A549 (cell line): ENCODE data around the gene PLEKHM2. TPM values are rescaled to one million over a fixed set of nuclear protein-coding genes. Genes with fewer than 3 reads are reported as not detected.

Experiments
- ATAC-seq, 2 experiments: fragments of 200-7000 bp in 1 of 2; fragments of >200 bp in 1 of 2; cut with Nextera tagmentation in 1 of 2; cut with Tn5 transposase in 1 of 2; 3 replicates each; pipeline versions ENCODE4 v1.8.0 to v1.9.1; 2018 to 2020; ENCODE audit warnings: mild to moderate bottlenecking in 1 of 2, moderate library complexity in 1 of 2
- CTCF ChIA-PET: fragments of 300-600 bp; sonication (Branson Sonifier 250); formaldehyde crosslinking; extraction: SDS; loops from one replicate; lab custom pipeline; 2021; ENCODE audit warnings: antibody characterized with exemption, inconsistent platforms; lab: Yijun Ruan, JAX
- POLR2A ChIA-PET: fragments of 350-600 bp; formaldehyde crosslinking; extraction: SDS; loops from one replicate; lab custom pipeline; 2021; ENCODE audit warnings: antibody characterized with exemption, inconsistent platforms; lab: Yijun Ruan, JAX
- DNase-seq, 2 experiments: peaks; one replicate each; pipeline versions ENCODE4 v3.0.0 to v3.0.0-alpha.2; 2011 to 2016; ENCODE audit warnings: low read depth in 1 of 2, low spot score in 1 of 2
- FAIRE-seq: peaks from 2 replicates; lab custom pipeline; 2011; peaks lifted over from hg19 to GRCh38; lab: Jason Lieb, UNC
- H3K27ac ChIP-seq, 2 experiments: fragments of >200 bp; sonication (Bioruptor Twin); formaldehyde crosslinking; 3 replicates each; pipeline ENCODE4 v1.5.1; 2016 to 2017
- H3K4me1 ChIP-seq: fragments of >200 bp; sonication (Bioruptor Twin); formaldehyde crosslinking; 3 replicates; pipeline ENCODE4 v1.6.1; 2016
- H3K4me2 ChIP-seq: fragments of >200 bp; sonication (Bioruptor Twin); formaldehyde crosslinking; 3 replicates; pipeline ENCODE4 v1.6.1; 2016
- H3K4me3 ChIP-seq: fragments of >200 bp; sonication (Bioruptor Twin); formaldehyde crosslinking; 3 replicates; pipeline ENCODE4 v1.5.1; 2016
- H3K9me3 ChIP-seq: fragments of >200 bp; sonication (Bioruptor Twin); formaldehyde crosslinking; 3 replicates; pipeline ENCODE4 v1.6.1; 2016
- CBX2 ChIP-seq: fragments of 200-600 bp; sonication (generic); IDR thresholded peaks from 2 replicates; pipeline ENCODE4 v1.6.1; 2016; ENCODE audit warnings: low read depth, mild to moderate bottlenecking, borderline replicate concordance
- CHD2 ChIP-seq: fragments of 150-350 bp; IDR thresholded peaks from 2 replicates; pipeline ENCODE4 v1.6.1; 2014; ENCODE audit warnings: low read length; ENCODE audit not compliant: partially characterized antibody
- ELK1 ChIP-seq: fragments of 150-350 bp; IDR thresholded peaks from 2 replicates; pipeline ENCODE4 v1.6.1; 2014; ENCODE audit warnings: low read depth, mild to moderate bottlenecking, low read length
- ESRRA ChIP-seq: fragments of 150-350 bp; IDR thresholded peaks from 2 replicates; pipeline ENCODE4 v1.6.1; 2014; ENCODE audit warnings: mild to moderate bottlenecking, low read length, borderline replicate concordance
- HEYL ChIP-seq: fragments of 250-450 bp; sonication (Bioruptor Pico); IDR thresholded peaks from 2 replicates; pipeline ENCODE4 v1.8.0; 2021; ENCODE audit warnings: mild to moderate bottlenecking, moderate library complexity
- HOXB13 ChIP-seq: fragments of 250-450 bp; sonication (Bioruptor Pico); IDR thresholded peaks from 2 replicates; pipeline ENCODE4 v1.5.0; 2020; ENCODE audit warnings: low read depth, mild to moderate bottlenecking, moderate library complexity
- HOXB5 ChIP-seq: fragments of 250-450 bp; sonication (Bioruptor Pico); IDR thresholded peaks from 2 replicates; pipeline ENCODE4 v1.5.0; 2020; ENCODE audit warnings: mild to moderate bottlenecking, moderate library complexity
- MAZ ChIP-seq: fragments of 150-350 bp; IDR thresholded peaks from 2 replicates; pipeline ENCODE4 v1.6.1; 2014; ENCODE audit warnings: antibody characterized with exemption, low read depth, low read length, borderline replicate concordance
- MYC ChIP-seq: IDR thresholded peaks from 2 replicates; pipeline ENCODE4 v1.6.1; 2012; ENCODE audit warnings: mild to moderate bottlenecking, inconsistent platforms, low read length, improper control_type of control experiment, borderline replicate concordance
- PBX3 ChIP-seq: IDR thresholded peaks from 2 replicates; pipeline ENCODE4 v1.6.1; 2012
- POLR2A ChIP-seq: IDR thresholded peaks from 2 replicates; pipeline ENCODE4 v1.6.1; 2012; ENCODE audit warnings: mild to moderate bottlenecking, low read length
- POLR2AphosphoS2 ChIP-seq: conservative IDR thresholded peaks from 2 replicates; pipeline ENCODE4 v1.6.1; 2012; ENCODE audit warnings: low read length, improper control_type of control experiment, inconsistent platforms
- RARB ChIP-seq: fragments of 250-450 bp; sonication (Bioruptor Pico); IDR thresholded peaks from 2 replicates; pipeline ENCODE4 v1.8.0; 2021; ENCODE audit warnings: mild to moderate bottlenecking, moderate library complexity
- RCOR1 ChIP-seq: fragments of 150-350 bp; IDR thresholded peaks from 2 replicates; pipeline ENCODE4 v1.6.1; 2014; ENCODE audit warnings: antibody characterized with exemption, low read length, low read depth
- RFX5 ChIP-seq: fragments of 450-650 bp; IDR thresholded peaks from 2 replicates; pipeline ENCODE4 v1.7.1; 2014; ENCODE audit warnings: antibody characterized with exemption, mild to moderate bottlenecking, moderate library complexity
- SREBF2 ChIP-seq: fragments of 450-650 bp; IDR thresholded peaks from 2 replicates; pipeline ENCODE4 v1.6.1; 2014; ENCODE audit warnings: mild to moderate bottlenecking, moderate library complexity
- TFCP2L1 ChIP-seq: fragments of 250-450 bp; sonication (Bioruptor Pico); IDR thresholded peaks from 2 replicates; pipeline ENCODE4 v1.5.0; 2021; ENCODE audit warnings: mild to moderate bottlenecking
- TP53 ChIP-seq: fragments of 250-450 bp; sonication (Bioruptor Pico); IDR thresholded peaks from 2 replicates; pipeline ENCODE4 v1.5.0; 2021; ENCODE audit warnings: mild to moderate bottlenecking, moderate library complexity
- USF2 ChIP-seq: fragments of 450-650 bp; IDR thresholded peaks from 2 replicates; pipeline ENCODE4 v1.6.1; 2014; ENCODE audit warnings: antibody characterized with exemption
- WGBS: methylation state at CpG from one replicate; pipeline ENCODE4 v1.1.6; 2017; ENCODE audit errors: missing lambda C conversion rate; 5-methylcytosine and 5-hydroxymethylcytosine counted together
- polyA plus RNA-seq, 4 experiments: library from polyadenylated mRNA; depleted of rRNA in 3 of 4; stranded (reverse); fragments of >200 nt; fragmentation: RNase III in 1 of 4; extraction: RNeasy Plus Mini Kit Qiagen cat#74134 plus additional on column Dnase treatment in 1 of 4; gene quantifications; 2 replicates in 3 of 4; 3 replicates in 1 of 4; pipeline ENCODE4 v1.2.3, GENCODE V29; 2011 to 2017
- TF ChIP-seq, protein P1 (sequence below): fragments of 250-450 bp; sonication (Bioruptor Pico); IDR thresholded peaks from 2 replicates; pipeline ENCODE4 v1.5.0; 2020; ENCODE audit warnings: low read depth, mild to moderate bottlenecking, moderate library complexity

Gene PLEKHM2
- polyA plus RNA-seq, 2 of the 4 experiments (the other 2 are of a cell fraction) = 14.7 to 21.5 TPM

DNA sequence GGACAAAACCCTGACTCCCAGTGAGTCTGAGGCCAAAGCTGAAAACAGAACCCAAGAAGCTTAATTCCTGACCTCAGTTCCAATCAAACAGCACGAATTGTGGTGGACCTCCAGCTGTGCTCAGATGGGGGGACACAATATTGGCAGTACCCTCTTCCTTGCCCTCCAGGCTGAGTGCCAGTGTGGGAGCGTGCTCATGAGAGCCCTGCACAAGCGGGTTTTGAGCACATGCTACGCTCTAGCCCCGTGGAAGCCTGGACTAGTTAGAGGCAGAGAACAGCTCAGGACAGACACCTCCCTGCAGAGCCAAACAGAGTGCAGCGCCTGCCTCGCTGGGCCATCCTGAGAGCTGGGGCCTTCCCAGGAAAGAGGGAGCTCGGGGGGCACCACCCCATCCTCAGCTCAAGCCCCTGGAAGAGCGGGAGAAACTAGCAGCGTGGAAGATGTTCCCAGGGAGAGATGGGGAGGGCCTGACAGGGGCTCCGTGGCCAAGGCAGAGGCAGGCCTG lies 49.2 kb downstream of the PLEKHM2 start:
- ChIA-PET CTCF (interaction anchor here (1.3 kb wide), 1 partner anchor 8 kb away, joined by 4 read pairs; no protein-coding TSS in a partner anchor), POLR2A (no interaction called here)
- FAIRE-seq (no peak), DNase-seq (no peak), ATAC-seq (no peak)
- Histone ChIP-seq H3K4me1 (no peaks in the 10 kb centered on the region), H3K4me2 (no peak overlapping the region), H3K9me3 (no peaks in the 10 kb centered on the region), H3K4me3 (no peak overlapping the region), H3K27ac (no peak overlapping the region)
- 83% methylated on average over 4 of the region's 11 CpGs for WGBS
- TF ChIP-seq SREBF2 (no peak), MAZ (no peak)
- TF ChIP-seq, protein P1, sequence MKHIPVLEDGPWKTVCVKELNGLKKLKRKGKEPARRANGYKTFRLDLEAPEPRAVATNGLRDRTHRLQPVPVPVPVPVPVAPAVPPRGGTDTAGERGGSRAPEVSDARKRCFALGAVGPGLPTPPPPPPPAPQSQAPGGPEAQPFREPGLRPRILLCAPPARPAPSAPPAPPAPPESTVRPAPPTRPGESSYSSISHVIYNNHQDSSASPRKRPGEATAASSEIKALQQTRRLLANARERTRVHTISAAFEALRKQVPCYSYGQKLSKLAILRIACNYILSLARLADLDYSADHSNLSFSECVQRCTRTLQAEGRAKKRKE (CRISPR knock-in tag) = no peak

- no peak for DNase-seq
- no peak for ATAC-seq
- Histone ChIP-seq H3K4me1 (no peaks in the 10 kb centered on the region), H3K4me2 (no peak overlapping the region), H3K9me3 (no peaks in the 10 kb centered on the region), H3K4me3 (no peak overlapping the region), H3K27ac (no peak overlapping the region)
- TF ChIP-seq CBX2 (no peak), HEYL (CRISPR knock-in tag) (no peak), POLR2AphosphoS2 (no peak), USF2 (no peak), CHD2 (no peak), HOXB13 (CRISPR knock-in tag) (no peak), RCOR1 (no peak)
- 97% methylated on average over 5 of the region's 27 CpGs for WGBS
- CTCF ChIA-PET = interaction anchor here (1.3 kb wide), 1 partner anchor 8 kb away, joined by 4 read pairs; no protein-coding TSS in a partner anchor
- POLR2A ChIA-PET = no interaction called here
- no peak for FAIRE-seq
Observed at GRCh38 chr1:15733726-15734226, 49.7 kb downstream of the PLEKHM2 start.

- Histone ChIP-seq H3K4me2 (no peak overlapping the region), H3K9me3 (no peaks in the 10 kb centered on the region), H3K4me3 (no peak overlapping the region), H3K27ac (no peak overlapping the region), H3K4me1 (no peaks in the 10 kb centered on the region)
- ChIA-PET POLR2A (no interaction called here), CTCF (interaction anchor here (1.3 kb wide), 1 partner anchor 7 kb away, joined by 4 read pairs; no protein-coding TSS in a partner anchor)
- TF ChIP-seq RARB (no peak), TFCP2L1 (CRISPR knock-in tag) (no peak), HEYL (CRISPR knock-in tag) (no peak), ELK1 (no peak), MAZ (no peak), HOXB5 (CRISPR knock-in tag) (no peak), PBX3 (no peak), POLR2A (no peak), POLR2AphosphoS2 (no peak), ESRRA (no peak), RFX5 (no peak), MYC (no peak), RCOR1 (no peak), TP53 (CRISPR knock-in tag) (no peak)
- ATAC-seq (no peak), FAIRE-seq (no peak), DNase-seq (no peak)
- 82% methylated on average over 10 of the region's 13 CpGs for WGBS
Observed at GRCh38 chr1:15734296-15734695, 50.2 kb downstream of the PLEKHM2 start.
